NCI-H774 (cell line): ENCODE results near the gene TRAPPC10.

Experiments
- DNase-seq: peaks from one replicate; lab custom pipeline; 2025; lab: John Stamatoyannopoulos, UW

The TRAPPC10 gene

DNA sequence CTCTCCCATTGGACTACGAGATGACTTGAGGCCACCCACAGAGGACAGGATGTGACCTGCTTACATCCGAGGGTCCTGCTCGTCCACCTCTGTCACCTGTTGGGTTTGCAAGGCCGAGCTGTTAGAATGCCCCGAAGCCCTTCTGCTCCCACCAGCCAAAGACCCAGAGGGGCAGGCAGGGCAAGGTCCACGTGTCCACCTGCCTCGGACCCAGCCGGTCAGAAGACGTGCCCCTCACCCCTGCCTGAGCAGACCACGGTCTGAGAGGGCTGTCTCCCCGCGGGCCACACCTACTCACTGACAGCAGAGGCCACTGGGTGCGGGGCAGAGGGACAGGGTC, 30.3 kb upstream of the TRAPPC10 start:
- no peak for DNase-seq

DNA sequence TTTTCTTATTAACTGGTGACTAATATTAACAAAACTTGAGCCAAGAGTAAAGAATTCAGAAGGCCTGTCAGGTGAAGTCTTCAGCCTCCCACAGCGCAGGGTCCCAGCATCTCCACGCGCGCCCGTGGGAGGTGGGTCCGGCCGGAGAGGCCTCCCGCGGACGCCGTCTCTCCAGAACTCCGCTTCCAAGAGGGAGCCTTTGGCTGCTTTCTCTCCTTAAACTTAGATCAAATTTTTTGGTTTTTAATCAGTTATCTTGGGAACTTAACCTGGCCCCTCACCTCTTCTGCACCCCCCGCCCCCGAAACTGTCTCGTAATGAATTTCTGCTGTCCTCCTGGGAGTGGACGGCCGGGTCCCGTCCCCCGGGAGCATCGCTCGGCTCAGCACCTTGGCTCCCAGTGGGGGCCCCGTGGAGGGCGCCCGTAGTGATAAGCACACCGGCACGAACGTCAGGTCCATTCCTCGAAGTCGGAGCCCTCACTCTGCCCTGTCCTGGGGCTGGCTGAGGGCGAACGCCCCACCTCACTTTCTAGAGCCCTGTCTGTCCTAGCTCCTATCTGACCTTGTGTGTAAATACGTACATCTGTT, 29.5 kb upstream of the TRAPPC10 start:
- no peak for DNase-seq

DNA sequence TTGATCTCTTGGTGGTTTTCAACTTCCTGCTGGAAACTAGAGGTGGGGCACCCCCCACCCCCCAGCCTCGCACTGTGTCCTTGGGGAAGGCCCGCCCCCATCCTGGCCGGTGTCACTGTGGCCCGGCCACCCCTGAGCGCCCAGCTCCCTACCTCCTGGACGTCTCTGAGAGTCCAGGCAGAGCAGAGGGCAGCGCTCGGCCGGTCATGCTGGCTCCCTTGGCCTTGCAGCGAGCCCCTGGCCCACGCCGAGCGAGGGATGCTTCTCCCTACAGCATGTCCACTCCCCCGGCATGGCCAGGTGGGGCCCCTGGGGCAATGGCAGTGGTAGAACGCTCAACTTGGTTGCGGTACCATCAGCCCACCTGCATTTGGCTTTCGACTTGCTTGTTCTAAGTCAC, 28.7 kb upstream of the TRAPPC10 start:
- no peak for DNase-seq

DNA sequence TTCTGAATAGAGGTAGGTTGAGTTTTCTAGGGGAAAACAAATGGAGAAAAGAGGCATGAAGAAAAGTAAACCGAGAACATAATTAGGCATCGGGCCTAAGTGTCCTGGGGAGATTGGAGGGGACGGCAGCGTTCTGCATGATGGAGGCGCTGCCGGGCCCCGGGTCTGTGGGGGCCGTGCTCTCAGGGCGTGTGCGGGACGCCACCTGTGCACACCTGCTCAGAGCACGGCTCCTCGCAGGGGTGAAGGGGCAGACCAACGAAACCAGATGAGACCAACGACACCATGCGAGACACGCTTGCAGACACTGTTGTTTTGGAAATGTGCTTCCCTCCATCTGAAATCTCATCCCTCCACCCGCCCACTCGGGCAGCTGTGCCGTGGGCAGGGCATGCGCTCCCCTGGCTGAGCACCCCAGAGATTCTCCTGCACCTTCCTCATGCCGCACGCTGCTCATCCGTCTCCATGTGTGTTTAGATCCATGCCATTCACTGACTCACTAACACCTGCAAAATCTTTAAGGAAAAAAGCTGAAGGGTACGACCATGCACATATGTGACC, 28.2 kb upstream of the TRAPPC10 start:
- DNase-seq: no peak

DNA sequence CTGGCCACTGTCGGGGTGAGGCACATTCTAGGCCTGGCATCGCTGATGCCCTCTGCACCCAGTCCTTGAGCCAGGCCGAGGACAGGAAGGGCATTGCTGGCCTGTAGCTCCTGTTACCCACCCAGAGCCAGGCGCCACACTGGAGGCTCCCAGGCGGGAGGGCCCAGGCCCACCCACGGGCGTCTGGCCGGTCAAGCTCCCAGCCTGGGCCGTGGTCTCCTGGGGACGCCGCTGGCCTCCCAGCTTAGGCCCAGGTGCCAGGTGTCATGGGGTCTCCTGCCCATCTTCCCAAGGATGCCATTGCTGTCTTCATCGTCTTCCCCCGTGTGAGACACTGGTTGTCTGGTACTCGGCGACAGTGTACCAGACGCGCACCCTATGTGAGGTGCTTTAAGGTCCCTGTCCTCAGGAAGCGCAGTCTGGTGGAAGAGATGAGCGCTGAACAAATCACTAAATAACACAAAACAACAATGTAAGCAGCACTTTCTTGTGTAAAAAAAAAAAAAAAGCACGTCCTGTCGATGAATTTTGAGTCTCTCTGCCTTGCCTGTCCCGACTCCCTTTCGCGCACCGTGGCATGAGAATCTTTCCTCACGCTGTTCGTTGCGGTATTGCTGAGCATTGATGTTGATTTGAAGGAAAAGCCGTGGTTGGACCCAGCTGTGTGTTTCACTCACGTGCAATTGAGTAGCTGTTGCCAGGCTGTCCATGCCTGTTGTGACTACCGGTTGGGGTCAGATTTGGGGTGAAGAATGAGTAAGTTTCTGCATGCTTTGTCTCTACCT, 27.0 kb upstream of the TRAPPC10 start:
- DNase-seq: no peak

DNA sequence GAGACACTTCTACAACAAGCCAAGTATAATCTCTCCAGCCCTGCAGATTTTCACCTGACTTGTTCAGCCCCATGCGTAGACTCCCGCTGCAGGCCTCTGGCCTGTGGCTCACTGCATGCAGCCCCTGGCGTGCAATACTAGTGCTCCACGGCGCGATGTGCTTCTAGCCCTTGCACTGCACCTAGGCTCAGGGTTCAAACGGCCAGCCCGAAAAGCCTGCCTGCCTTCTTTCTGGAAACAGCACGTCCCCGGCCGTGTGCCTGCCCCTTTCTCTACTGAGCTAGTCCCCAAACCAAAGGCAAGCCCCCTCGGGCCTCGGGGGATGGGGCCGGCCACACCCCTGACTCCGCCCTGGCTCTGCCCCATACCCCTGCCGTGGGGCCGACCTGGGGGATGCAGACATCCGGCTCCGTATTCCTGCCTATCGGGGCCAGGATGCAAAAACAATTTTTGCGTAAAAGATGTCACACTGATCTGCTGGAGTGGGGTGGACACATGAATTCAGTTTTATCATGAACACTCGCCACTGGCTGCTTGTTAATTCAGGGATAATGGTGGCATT, 26.3 kb upstream of the TRAPPC10 start:
- no peak for DNase-seq

DNA sequence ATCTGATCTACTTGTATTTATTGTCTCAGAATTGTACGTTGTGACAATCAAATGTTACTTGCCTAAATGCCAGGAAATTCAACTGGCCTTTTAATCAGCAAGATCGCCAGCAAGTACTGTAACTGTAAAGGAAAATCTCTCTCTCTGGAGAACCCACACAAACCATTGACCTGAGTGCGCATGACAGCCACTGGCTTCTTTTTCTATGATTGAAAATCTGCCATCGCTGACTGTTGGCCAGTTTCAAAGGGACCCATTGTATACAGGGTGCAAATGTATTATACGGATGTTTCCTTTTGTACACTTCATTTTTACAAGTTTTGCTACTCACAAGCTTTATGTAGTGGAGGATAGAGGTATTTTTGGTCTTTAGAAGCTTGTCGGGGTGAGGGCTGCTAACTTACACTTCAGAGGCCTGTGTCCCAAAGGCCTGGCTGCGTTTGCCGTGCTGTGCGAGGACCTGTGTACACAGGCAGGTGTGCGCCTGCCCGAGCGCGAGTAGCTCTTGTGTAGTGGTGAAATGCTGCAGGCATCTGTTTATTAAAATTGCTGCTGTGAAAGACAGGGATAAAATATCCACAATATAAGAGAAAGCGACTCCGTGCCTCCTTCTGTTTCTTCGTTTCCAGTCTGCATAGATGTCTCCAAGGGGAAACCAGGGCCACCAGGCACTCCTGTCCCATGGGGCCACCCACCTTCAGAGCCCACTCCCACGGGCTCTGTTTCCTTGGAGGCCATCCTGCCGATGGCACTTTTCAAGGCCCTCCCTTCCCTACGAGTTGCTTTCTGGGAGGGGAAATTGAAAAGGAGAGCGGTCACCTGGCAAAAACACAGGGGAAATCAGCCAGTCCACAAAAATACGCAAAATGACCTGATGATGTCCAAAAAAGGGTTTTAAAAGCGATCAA, 25.3 kb upstream of the TRAPPC10 start:
- no peak for DNase-seq

DNA sequence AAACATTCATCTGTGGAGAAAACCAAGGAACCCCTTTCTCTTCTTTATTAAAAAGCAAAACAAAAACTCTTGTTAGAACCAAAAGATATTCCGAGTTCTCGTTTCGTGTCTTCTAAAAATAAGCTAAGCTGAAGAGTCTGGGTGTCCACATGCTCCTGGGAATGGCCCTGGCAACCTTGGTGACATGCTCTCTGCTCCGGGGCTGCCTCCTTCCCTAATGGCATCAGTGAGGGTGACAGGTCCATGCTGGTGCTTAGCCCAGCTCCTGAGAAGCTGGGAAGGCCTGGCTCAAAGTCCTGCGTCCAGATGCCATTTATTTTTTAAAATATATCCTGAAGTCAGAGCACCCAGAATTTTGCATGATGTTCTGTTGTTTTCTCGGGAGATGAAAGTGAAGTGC, 24.6 kb upstream of the TRAPPC10 start:
- no peak for DNase-seq

DNA sequence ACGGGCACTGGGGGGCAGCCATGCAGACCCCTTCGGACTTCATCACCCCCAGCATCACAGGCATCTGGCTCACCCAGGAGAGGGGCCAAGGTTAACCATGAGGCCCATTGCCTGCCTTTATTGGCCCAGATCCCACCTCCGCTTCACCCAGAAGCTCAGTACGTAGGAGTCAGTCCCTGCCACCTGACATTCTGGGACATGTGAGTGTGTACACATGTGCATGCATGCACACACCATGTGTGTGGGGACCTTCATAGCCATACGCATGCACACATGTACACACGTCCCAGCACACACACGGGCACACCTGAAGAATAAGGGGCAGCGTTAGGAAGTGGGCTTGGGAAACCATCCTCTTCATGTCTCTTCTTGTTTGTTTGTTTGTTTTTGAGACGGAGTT, 24.1 kb upstream of the TRAPPC10 start:
- DNase-seq: no peak

DNA sequence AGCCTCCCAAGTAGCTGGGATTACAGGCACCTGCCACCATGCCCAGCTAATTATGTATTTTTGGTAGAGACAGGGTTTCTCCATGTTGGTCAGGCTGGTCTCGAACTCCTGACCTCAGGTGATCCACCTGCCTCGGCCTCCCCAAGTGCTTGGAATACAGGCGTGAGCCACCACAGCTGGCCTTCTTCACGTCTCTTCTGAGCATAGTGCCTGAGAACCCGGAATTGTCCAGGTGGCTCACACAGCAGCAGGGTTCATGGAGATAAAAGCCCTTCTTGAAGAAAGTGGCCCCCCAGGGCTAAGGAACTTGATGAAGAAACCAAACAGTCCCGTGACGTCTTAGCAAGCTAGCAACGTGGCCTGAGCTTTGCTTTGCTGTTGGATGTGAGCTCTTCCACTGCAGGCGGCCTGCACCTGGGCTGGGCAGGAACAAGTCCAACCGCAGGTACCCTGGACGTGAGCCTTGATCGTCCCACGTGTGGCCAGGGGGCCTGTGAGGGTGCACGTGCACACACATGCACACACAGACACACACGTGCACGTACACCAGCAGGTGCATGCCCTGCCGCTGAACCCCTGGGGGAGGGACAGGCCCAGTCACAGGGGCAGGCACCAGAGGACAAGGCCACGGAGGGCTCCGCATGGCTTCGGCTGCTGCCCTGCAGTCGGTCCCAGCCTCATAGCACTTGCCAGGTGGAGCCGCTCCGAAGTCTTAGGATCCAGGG, 23.4 kb upstream of the TRAPPC10 start:
- no peak for DNase-seq

DNA sequence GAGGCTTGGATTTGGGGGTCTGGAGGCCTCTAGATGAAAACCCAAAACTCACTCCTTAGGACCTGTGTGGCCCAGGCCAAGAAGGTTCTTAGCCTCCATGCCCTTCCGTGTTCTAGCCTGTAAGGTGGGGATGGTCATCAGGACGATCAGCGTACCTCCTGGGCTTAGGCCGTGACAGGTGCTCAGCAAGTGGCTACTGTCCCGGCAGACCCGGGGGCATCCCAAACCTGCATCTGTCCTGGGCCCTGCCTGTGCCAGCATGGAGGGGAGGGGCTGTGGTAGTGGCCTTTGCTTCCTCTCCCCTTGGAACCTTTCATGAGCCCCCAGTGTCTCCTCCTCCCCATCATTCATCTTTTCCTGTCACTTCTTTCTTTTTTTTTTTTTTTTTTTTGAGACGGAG, 22.7 kb upstream of the TRAPPC10 start:
- no peak for DNase-seq

DNA sequence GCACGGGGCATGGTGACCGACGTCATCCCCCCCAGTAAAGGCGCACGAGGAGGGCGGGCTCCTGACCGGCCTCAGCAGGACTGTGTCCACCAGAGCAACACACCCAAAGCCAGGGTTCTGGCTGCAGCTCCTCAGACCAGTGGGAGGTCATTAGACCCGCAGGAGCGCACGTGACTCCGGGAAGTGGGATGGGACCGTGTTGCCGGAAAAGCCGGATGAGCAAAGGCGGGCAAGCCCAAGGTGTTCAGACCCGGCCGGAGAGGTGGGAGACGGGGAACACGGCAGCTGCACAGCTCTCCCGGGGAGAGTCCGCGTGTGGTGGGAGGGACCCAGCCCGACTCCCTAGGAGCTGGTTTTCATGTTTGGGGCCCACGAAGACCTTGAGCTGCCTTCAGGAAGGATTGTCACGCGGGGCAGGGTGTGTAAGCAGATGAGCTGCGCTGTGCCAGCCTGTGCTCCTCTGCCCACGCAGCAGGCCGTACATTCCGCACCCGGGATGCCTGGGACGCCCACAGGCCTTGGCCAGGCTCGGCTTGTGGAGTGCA, 20.6 kb upstream of the TRAPPC10 start:
- DNase-seq: no peak

DNA sequence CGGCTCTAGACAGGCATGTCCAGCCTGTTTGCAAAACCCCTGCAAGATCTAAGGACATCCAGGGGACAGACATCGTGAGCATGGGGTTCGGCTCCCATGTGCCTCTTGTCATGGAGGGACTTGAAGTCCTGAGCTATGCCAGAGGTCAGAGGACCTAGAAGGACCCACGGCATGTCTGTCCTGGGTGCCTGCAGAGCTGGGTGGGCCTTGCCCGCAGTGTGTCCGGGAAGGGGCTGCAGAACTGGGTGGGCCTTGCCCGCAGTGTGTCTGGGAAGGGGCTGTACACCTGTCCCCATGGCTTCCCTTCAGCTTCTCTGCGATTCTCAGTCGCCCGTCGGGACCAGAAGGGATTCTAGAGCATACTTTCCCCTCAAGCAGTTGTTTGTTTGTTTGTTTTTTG, 20.0 kb upstream of the TRAPPC10 start:
- no peak for DNase-seq

DNA sequence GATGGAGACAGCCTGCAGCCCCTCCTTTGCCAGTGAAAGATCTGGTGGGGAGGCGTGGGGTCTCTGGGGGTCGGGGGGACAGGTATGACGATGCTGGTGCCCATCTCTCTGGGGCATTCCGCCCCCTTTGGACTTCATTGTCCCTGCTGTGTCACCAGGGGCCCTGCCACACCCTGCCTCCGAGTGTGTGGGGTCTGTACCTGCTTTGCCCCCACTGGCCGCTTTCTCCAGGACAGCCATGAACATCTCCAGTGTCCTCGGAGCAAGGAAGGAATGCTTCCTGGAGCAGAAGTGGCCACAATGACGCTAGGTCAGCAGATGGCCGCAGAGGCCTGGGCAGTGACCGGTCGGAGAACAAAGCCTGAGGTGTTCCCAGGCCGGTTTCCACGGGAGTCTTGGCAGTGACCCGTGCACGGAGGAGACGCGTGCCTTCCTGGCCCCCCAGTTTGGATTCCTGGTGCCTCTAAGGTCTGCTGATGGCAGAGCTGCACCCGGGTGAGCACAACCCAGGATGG, 18.6 kb upstream of the TRAPPC10 start:
- no peak for DNase-seq

DNA sequence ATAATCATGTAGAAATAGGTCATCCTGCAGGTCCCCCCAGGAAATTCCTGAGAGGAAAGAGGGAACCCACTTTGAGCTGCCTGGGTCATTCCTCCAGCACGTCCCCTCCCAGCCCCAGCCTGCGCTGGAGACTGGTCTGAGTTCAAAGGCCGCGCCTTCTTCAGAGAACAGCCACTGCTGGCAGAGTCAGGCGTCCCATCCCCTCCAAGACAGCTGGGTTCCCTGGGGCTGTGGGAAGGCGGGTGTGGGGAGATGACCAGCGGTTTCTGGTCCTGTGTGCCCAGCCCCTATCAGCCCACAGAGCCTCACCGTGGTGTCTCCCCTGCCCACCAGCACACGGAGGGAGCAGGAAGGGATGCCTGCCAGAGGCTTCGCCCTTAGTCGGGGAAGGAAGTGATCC, 18.0 kb upstream of the TRAPPC10 start:
- no peak for DNase-seq

DNA sequence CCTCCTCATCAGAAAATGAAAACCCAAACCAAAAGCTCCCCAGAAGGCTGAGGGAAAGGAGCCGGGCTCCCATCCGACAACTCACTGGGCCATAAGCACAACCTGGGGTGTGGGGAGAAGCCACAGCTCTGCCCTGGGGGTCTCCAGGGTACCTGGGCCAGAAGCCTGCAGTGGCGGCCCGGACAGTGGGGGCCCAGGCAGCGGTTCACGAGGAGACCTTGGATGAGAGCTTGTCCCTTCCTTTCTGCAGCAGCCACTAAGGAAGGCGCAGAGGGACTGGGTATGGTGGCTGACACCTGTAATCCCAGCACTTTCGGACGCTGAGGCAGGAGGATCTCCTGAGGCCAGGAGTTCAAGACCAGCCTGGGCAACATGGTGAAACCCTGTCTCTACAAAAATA, 17.5 kb upstream of the TRAPPC10 start:
- no peak for DNase-seq

DNA sequence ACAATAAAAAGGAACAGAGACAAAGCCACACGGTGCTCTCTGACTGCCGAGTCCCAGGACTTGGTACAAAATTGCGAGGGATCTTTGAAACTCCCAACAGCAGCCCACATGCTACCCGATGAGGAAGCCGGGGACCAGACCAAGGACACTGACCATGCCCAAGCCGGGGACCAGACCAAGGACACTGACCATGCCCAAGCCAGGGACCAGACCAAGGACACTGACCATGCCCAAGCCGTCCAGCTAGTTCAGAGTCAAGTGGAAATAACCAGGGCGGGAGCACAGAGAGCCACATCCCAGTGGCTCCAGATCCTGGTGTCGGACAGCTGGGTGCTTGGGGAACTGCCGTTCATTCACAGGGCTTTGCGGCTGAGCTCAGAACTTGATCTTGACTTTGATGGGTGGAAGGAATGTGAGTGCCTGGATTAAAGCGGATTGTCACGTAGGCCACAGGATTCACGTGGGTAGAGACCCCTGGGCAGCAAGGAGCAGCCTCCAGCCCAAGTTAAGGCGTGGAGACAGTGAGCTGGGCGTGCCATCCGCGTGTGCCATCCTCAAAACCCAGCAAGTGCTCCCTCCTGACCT, 16.5 kb upstream of the TRAPPC10 start:
- DNase-seq: no peak

DNA sequence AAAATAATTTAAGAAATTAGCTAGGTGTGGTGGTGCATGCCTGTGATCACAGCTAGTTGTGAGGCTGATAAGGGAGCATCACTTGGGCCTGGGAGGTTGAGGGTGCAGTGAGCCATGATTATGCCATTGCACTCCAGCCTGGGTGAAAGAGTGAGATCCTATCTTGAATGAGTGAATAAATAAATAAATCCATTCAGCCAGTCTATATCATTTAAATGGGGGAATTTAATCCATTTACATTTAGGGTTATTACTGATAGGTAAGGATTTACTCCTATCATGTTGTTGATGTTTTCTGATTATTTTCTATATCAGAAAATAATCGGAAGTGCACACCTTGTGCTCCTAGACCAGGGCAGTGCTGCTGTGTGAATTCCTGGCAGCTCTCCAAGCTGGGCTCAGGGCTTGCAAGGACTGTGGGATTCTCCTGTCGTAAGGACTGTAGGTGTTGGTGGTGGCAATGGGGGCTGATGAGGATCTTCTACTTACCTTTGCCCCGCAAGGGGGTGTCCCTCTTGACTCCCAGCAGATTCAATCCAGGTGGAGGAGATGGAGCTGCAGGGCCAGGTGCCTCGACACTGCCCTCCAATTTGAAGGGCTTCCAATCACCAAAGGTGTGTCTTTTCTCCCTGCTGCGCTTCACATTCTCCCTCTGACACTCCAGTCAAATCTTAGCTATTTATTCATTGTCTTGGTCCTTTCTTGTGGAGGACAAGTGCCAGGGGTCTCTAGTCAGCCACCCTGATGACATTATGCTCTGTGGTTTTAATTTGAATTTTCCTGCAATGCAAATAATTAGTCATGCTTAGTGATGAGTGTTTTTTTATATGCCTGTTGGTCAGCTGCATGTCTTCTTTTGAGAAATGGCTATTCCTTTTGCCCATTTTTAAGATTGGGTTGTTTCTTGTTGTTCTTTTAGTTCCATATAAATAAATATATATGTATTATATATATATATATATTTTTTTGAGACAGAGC, 14.1 kb upstream of the TRAPPC10 start:
- DNase-seq: no peak

DNA sequence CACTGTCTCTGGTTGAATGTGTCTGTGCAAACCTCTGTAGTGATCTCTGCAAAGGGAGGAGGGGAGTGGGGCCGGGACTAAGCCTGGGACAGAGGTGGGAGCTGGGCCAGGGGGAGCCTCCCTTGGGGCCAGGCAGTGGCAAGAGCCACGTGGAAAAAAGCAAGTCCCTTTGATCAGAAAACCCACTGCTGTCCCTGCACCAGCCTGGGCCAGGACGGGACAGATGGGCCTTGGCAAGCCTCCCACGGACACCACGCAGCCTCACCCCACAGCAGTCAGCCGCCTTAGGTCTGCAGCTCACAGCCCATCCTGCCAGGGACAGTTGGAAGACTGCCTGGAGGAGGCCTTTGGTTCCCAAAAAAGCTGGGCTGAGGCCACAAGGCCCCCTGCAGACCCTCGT, 11.7 kb upstream of the TRAPPC10 start:
- DNase-seq: no peak

DNA sequence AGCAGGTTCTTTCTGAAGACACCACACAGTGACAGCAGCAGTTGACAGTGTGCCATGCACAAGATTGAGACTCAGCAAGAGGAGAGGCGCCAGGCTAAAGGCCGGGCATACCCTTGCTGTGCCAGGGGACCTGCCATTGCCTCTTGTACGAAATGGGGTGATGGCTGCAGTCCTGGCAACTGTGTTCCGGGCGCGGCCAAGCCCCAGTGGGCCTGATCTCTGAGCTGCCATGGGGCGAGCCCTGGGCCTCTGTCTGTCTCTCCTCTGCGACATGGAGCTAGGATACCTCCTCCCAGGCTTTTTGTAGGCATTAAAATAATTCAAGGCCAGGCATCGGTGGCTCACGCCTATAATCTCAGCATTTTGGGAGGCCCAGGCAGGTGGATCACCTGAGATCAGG, 9.6 kb upstream of the TRAPPC10 start:
- DNase-seq: no peak
